Mesothelial cell of epicardium (in vitro differentiated cells): ENCODE data around the gene KYAT1. TPM values are rescaled to one million over a fixed set of nuclear protein-coding genes. Genes with fewer than 3 reads are reported as not detected.

Experiments
- DNase-seq, 2 experiments: peaks; one replicate each; pipeline ENCODE4 v3.0.0; 2021; ENCODE audit warnings: low spot score in 2 of 2; ENCODE audit not compliant: unreplicated experiment in 2 of 2
- H3K27ac Mint-ChIP-seq: 2 replicates; pipeline ENCODE4 v1.8.0; 2021; ENCODE audit warnings: mixed read lengths
- H3K27me3 Mint-ChIP-seq: 2 replicates; pipeline ENCODE4 v1.8.0; 2021; ENCODE audit warnings: low read depth, mixed read lengths
- H3K36me3 Mint-ChIP-seq: 2 replicates; pipeline ENCODE4 v1.8.0; 2021; ENCODE audit warnings: mixed read lengths
- H3K4me1 Mint-ChIP-seq: 2 replicates; pipeline ENCODE4 v1.8.0; 2021; ENCODE audit warnings: mixed read lengths
- H3K4me3 Mint-ChIP-seq: 2 replicates; pipeline ENCODE4 v1.8.0; 2021; ENCODE audit warnings: mild to moderate bottlenecking, moderate library complexity, mixed read lengths
- H3K9me3 Mint-ChIP-seq: 2 replicates; pipeline ENCODE4 v1.8.0; 2021; ENCODE audit warnings: mixed read lengths
- CTCF ChIP-seq: fragments of 200-600 bp; sonication (generic); IDR thresholded peaks from one replicate; pipeline ENCODE4 v1.5.0; 2021; ENCODE audit warnings: antibody characterized with exemption; ENCODE audit not compliant: unreplicated experiment
- total RNA-seq: library from RNA; stranded (reverse); gene quantifications from 3 replicates; pipeline ENCODE4 v1.2.1, GENCODE V29; 2021

The KYAT1 gene
- total RNA-seq, 1 donor from 2014 or later, result 9.2 TPM

GRCh38 chr9:128903871-128904620, 22.3 kb upstream of the KYAT1 start:
- H3K9me3 Mint-ChIP-seq, result no peaks in the 10 kb centered on the region
- H3K4me1 Mint-ChIP-seq, result no peaks in the 10 kb centered on the region
- H3K36me3 Mint-ChIP-seq, result peaks cover 18% of the 10 kb centered on the region
- H3K27ac Mint-ChIP-seq, result no peak overlapping the region
- TF ChIP-seq CTCF, result no peak
- no peak overlapping the region for H3K4me3 Mint-ChIP-seq
- no peaks in the 10 kb centered on the region for H3K27me3 Mint-ChIP-seq
- DNase-seq, result no peak

GRCh38 chr9:128903079-128903461, 21.3 kb upstream of the KYAT1 start:
- peaks cover 12% of the 10 kb centered on the region for H3K36me3 Mint-ChIP-seq
- no peak for DNase-seq
- H3K4me1 Mint-ChIP-seq, result no peaks in the 10 kb centered on the region
- no peak for TF ChIP-seq CTCF
- H3K27me3 Mint-ChIP-seq, result no peaks in the 10 kb centered on the region
- H3K9me3 Mint-ChIP-seq, result no peaks in the 10 kb centered on the region
- no peak overlapping the region for H3K4me3 Mint-ChIP-seq
- no peak overlapping the region for H3K27ac Mint-ChIP-seq

- TF ChIP-seq CTCF, result no peak
- Mint-ChIP-seq H3K4me3 (no peak overlapping the region), H3K36me3 (peaks cover 6% of the 10 kb centered on the region), H3K27me3 (no peaks in the 10 kb centered on the region), H3K27ac (no peak overlapping the region), H3K9me3 (no peaks in the 10 kb centered on the region), H3K4me1 (no peaks in the 10 kb centered on the region)
- DNase-seq, result no peak
These were observed 20.8 kb upstream of the KYAT1 start for GRCh38 chr9:128902351-128903078.

GRCh38 chr9:128901822-128902221, 20.1 kb upstream of the KYAT1 start:
- Mint-ChIP-seq H3K27ac (no peak overlapping the region), H3K4me1 (no peaks in the 10 kb centered on the region), H3K27me3 (no peaks in the 10 kb centered on the region), H3K9me3 (no peaks in the 10 kb centered on the region), H3K4me3 (no peak overlapping the region), H3K36me3 (peaks cover 4% of the 10 kb centered on the region)
- no peak for DNase-seq
- TF ChIP-seq CTCF, result no peak

GRCh38 chr9:128901379-128901778, 19.6 kb upstream of the KYAT1 start:
- no peak for DNase-seq
- Mint-ChIP-seq H3K4me1 (no peaks in the 10 kb centered on the region), H3K36me3 (peaks cover 4% of the 10 kb centered on the region), H3K9me3 (no peaks in the 10 kb centered on the region), H3K27ac (no peak overlapping the region), H3K27me3 (no peaks in the 10 kb centered on the region), H3K4me3 (no peak overlapping the region)
- TF ChIP-seq CTCF, result no peak
